KOPT-K1 (cell line): ENCODE measurements around the gene OLFML3.
"Not testable (repeated sequence)": the region's sequence is repeated elsewhere in the genome, so short reads cannot be mapped to it uniquely, and the experiment has no call there.

Experiments
- H3K27ac ChIP-seq: fragments of 200-600 bp; sonication (generic); 2 replicates; pipeline ENCODE4 v1.5.1; 2016; ENCODE audit warnings: antibody characterized with exemption, mild to moderate bottlenecking, low read depth, low read length; ENCODE audit not compliant: poor library complexity, severe bottlenecking
- H3K36me3 ChIP-seq: fragments of 200-600 bp; sonication (generic); 2 replicates; pipeline ENCODE4 v1.5.1; 2017; ENCODE audit warnings: antibody characterized with exemption, mild to moderate bottlenecking, low read length, moderate library complexity; ENCODE audit not compliant: insufficient read depth
- H3K9me3 ChIP-seq: fragments of 200-600 bp; sonication (generic); 2 replicates; pipeline ENCODE4 v1.5.1; 2017; ENCODE audit warnings: antibody characterized with exemption, low read length, mild to moderate bottlenecking; ENCODE audit not compliant: insufficient read depth, poor library complexity, severe bottlenecking

OLFML3 gene

GRCh38 chr1:113993766-113994165, 14.5 kb downstream of the OLFML3 start:
- Histone ChIP-seq H3K9me3 (peaks cover 35% of the 10 kb centered on the region), H3K27ac (no peak overlapping the region)

GRCh38 chr1:113995382-113995781, 16.1 kb downstream of the OLFML3 start:
- Histone ChIP-seq H3K27ac (no peak overlapping the region), H3K9me3 (peaks cover 28% of the 10 kb centered on the region), H3K36me3 (no peaks in the 10 kb centered on the region)

More at GRCh38 chr1:113993766-113994165, 14.5 kb downstream of the OLFML3 start:
- H3K36me3 ChIP-seq: no peaks in the 10 kb centered on the region

GRCh38 chr1:113998361-113998760, 19.1 kb downstream of the OLFML3 start:
- Histone ChIP-seq H3K27ac (no peak overlapping the region), H3K9me3 (peaks cover 24% of the 10 kb centered on the region), H3K36me3 (no peaks in the 10 kb centered on the region)

GRCh38 chr1:113999233-113999632, 20.0 kb downstream of the OLFML3 start:
- H3K36me3 ChIP-seq: no peaks in the 10 kb centered on the region
- H3K27ac ChIP-seq: no peak overlapping the region
- peaks cover 18% of the 10 kb centered on the region for H3K9me3 ChIP-seq

- Histone ChIP-seq H3K9me3 (peaks cover 17% of the 10 kb centered on the region), H3K36me3 (no peaks in the 10 kb centered on the region), H3K27ac (no peak overlapping the region)
Observed at GRCh38 chr1:113999799-114000198, 20.5 kb downstream of the OLFML3 start.

- Histone ChIP-seq H3K36me3 (no peaks in the 10 kb centered on the region), H3K27ac (no peak overlapping the region), H3K9me3 (peaks cover 16% of the 10 kb centered on the region)
Observed at GRCh38 chr1:114000406-114000805, 21.1 kb downstream of the OLFML3 start.

- Histone ChIP-seq H3K36me3 (no peaks in the 10 kb centered on the region), H3K27ac (no peak overlapping the region), H3K9me3 (peaks cover 12% of the 10 kb centered on the region)
Observed at GRCh38 chr1:114002492-114003239, 23.4 kb downstream of the OLFML3 start.

- no peaks in the 10 kb centered on the region for H3K36me3 ChIP-seq
- H3K9me3 ChIP-seq: peaks cover 12% of the 10 kb centered on the region
- no peak overlapping the region for H3K27ac ChIP-seq
Observed at GRCh38 chr1:114003431-114003830, 24.2 kb downstream of the OLFML3 start.

- H3K27ac ChIP-seq, H3K36me3 ChIP-seq: not testable (repeated sequence)
- peaks cover 12% of the 10 kb centered on the region for H3K9me3 ChIP-seq
Observed at GRCh38 chr1:114006825-114007224, 27.6 kb downstream of the OLFML3 start.

- no peak overlapping the region for H3K27ac ChIP-seq
Observed at GRCh38 chr1:114008480-114008941, 29.2 kb downstream of the OLFML3 start.

GRCh38 chr1:114008993-114009392, 29.7 kb downstream of the OLFML3 start:
- Histone ChIP-seq H3K27ac (no peak overlapping the region), H3K36me3 (no peaks in the 10 kb centered on the region), H3K9me3 (peaks cover 11% of the 10 kb centered on the region)

More at GRCh38 chr1:114008480-114008941, 29.2 kb downstream of the OLFML3 start:
- Histone ChIP-seq H3K9me3 (peaks cover 12% of the 10 kb centered on the region), H3K36me3 (no peaks in the 10 kb centered on the region)

- Histone ChIP-seq H3K36me3 (no peaks in the 10 kb centered on the region), H3K9me3 (peaks cover 9% of the 10 kb centered on the region), H3K27ac (no peak overlapping the region)
Observed at GRCh38 chr1:114009393-114009792, 30.1 kb downstream of the OLFML3 start.

GRCh38 chr1:114010433-114011184, 31.3 kb downstream of the OLFML3 start:
- H3K9me3 ChIP-seq: no peaks in the 10 kb centered on the region
- no peaks in the 10 kb centered on the region for H3K36me3 ChIP-seq

GRCh38 chr1:114011796-114012195, 32.5 kb downstream of the OLFML3 start:
- H3K9me3 ChIP-seq: no peaks in the 10 kb centered on the region
- H3K27ac ChIP-seq: no peak overlapping the region
- H3K36me3 ChIP-seq: no peaks in the 10 kb centered on the region

More at GRCh38 chr1:114010433-114011184, 31.3 kb downstream of the OLFML3 start:
- H3K27ac ChIP-seq: no peak overlapping the region

- Histone ChIP-seq H3K27ac (no peak overlapping the region), H3K36me3 (no peaks in the 10 kb centered on the region), H3K9me3 (peaks cover 7% of the 10 kb centered on the region)
Observed at GRCh38 chr1:114015075-114015474, 35.8 kb downstream of the OLFML3 start.
